Stimulated activated memory B cell treated with anti-CD40 and anti-IgM and Interleukin-4, amounts not matched to agents 10 μg/mL and 1 μg/mL and 100 μg/mL, for 72 hours (primary cell): ENCODE results near the gene CFAP251.
"Not testable (repeated sequence)": the region's sequence is repeated elsewhere in the genome, so short reads cannot be mapped to it uniquely, and the experiment has no call there.

ENCODE experiments used
- ATAC-seq: fragments of 150-1000 bp; cut with Tn5 transposase; 2 replicates; pipeline ENCODE4 v1.10.0; 2021
- H3K27ac Mint-ChIP-seq: one replicate; pipeline ENCODE4 v1.8.0; 2022; ENCODE audit warnings: mild to moderate bottlenecking, mixed read lengths
- H3K27me3 Mint-ChIP-seq: one replicate; pipeline ENCODE4 v1.8.0; 2022; ENCODE audit warnings: mixed read lengths
- H3K36me3 Mint-ChIP-seq: one replicate; pipeline ENCODE4 v1.8.0; 2022; ENCODE audit warnings: mixed read lengths
- H3K4me1 Mint-ChIP-seq: one replicate; pipeline ENCODE4 v1.8.0; 2022; ENCODE audit warnings: mixed read lengths
- H3K4me3 Mint-ChIP-seq: one replicate; pipeline ENCODE4 v1.8.0; 2022; ENCODE audit warnings: mild to moderate bottlenecking, moderate library complexity, mixed read lengths
- H3K9me3 Mint-ChIP-seq: one replicate; pipeline ENCODE4 v1.8.0; 2022; ENCODE audit warnings: mixed read lengths

CFAP251 gene

DNA sequence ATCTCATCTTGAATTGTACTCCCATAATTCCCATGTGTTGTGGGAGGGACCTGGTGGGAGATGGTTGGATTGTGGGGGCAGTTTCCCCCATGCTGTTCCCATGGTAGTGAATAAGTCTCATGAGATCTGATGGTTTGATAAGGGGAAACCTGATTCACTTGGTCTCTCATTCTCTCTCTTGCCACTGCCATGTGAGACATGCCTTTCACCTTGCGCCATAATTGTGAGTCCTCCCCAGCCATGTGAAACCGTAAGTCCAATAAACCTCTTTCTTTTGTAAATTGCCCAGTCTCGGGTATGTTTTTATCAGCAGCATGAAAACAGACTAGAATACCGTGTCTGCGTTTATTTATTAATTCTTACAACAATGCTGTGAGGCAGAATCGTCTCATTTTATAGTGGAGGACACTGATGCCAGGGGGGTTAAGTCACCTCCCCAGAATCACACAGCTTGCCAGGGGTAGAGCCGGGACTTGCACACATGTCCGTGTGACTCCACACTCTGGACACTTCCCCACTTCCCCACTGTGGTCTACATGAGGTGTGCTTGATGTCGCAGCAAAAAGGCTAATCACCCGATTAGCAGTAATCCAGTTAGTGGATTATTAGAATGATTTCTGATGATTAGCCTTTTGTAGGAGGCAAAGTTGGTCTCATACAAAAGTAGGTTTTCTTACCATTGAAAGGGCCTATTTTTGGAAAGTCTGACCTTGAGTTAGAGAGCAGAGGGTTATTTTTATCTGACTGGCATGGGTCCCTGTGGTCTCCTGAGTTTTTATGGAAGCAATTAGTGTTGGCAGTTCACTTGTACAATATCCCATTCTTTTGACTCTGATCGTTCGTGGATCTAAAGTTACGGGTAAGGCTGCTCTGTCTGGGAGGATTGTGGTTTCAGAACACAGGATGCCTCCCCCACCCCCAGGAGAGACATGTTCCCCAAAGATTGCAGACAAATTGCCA lies 55.9 kb downstream of the CFAP251 start:
- Mint-ChIP-seq H3K27me3 (no peaks in the 10 kb centered on the region), H3K36me3 (peaks cover 14% of the 10 kb centered on the region), H3K4me3 (no peak overlapping the region), H3K27ac (no peak overlapping the region), H3K4me1 (peaks cover 6% of the 10 kb centered on the region), H3K9me3 (peaks cover 12% of the 10 kb centered on the region)
- ATAC-seq: no peak

DNA sequence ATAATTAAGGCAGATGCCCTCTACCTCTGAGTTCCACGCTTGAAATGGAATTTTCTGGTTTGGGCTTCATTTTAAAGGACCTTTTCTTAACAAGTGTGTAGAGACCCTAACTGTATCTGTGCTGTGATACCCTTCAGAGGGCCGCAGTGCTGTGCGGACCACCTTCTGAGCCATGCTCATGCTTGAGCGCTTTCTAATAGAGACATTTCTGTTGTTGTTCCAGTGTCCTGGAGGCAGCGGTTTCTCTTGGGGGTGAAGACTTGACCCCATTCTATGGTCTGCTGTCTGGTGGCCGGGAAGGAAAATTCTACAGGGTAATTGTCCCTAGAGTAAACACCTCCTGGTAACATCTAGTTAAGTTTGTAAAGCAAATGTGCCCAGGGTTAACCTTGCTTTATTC lies 56.6 kb downstream of the CFAP251 start:
- H3K4me3 Mint-ChIP-seq: no peak overlapping the region
- H3K4me1 Mint-ChIP-seq: peaks cover 11% of the 10 kb centered on the region
- no peak for ATAC-seq
- H3K9me3 Mint-ChIP-seq: peaks cover 12% of the 10 kb centered on the region
- H3K27me3 Mint-ChIP-seq: no peaks in the 10 kb centered on the region
- H3K36me3 Mint-ChIP-seq: peaks cover 14% of the 10 kb centered on the region
- no peak overlapping the region for H3K27ac Mint-ChIP-seq

- H3K9me3 Mint-ChIP-seq: peaks cover 11% of the 10 kb centered on the region
- H3K27ac Mint-ChIP-seq: no peak overlapping the region
- no peak for ATAC-seq
- peaks cover 12% of the 10 kb centered on the region for H3K36me3 Mint-ChIP-seq
- no peak overlapping the region for H3K4me3 Mint-ChIP-seq
- peaks cover 27% of the 10 kb centered on the region for H3K4me1 Mint-ChIP-seq
- H3K27me3 Mint-ChIP-seq: no peaks in the 10 kb centered on the region
Observed at GRCh38 chr12:121976950-121977349, 58.6 kb downstream of the CFAP251 start.

GRCh38 chr12:121980191-121980891 lies 61.9 kb downstream of the CFAP251 start:
- Mint-ChIP-seq H3K27me3 (no peaks in the 10 kb centered on the region), H3K4me3 (peak overlapping the region; percentile 62), H3K9me3 (no peaks in the 10 kb centered on the region), H3K36me3 (no peaks in the 10 kb centered on the region), H3K4me1 (peaks cover 40% of the 10 kb centered on the region), H3K27ac (peak overlapping the region; percentile 99)
- ATAC-seq: peak; percentile 92

DNA sequence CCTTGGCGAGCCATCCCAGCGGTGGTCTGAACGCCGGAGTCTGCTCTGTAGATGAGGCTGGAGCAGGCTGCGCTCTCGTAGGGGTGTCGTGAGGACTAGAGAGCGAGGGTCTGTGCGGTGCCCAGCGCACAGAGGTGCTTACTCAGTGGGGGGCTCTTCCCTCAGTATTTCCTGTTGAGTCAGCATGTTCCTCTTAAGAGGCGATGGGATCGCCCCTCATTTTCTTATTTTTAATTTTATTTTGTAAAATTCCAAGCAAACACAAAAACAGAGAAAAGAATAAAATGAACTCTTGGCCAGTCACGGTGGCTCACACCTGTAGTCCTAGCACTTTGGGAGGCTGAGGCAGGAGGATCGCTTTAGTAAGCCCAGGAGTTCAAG lies 62.5 kb downstream of the CFAP251 start:
- Mint-ChIP-seq H3K27ac (peak overlapping the region; percentile 99), H3K36me3 (no peaks in the 10 kb centered on the region), H3K27me3 (no peaks in the 10 kb centered on the region), H3K4me1 (peaks cover 40% of the 10 kb centered on the region), H3K4me3 (peak overlapping the region; percentile 62), H3K9me3 (no peaks in the 10 kb centered on the region)
- no peak for ATAC-seq

DNA sequence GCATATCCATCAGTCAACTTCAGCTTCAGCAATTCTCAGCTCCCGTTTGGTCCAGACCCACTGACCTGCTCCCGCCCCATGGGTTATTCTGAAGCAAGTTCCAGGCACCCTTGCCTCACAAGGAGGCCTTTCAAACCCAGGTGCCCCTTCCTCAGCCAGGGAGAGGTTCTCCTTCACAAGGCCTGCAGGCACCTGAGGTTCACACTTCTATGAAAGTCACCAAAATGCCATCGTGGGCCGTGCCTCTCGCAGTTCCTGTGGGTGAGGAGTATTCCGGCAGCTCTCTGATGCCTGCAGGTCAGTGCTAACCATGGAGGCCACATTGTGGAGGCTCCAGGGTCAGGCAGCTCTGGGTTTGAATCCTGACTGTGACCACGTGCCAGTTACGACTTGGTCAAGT lies 63.1 kb downstream of the CFAP251 start:
- ATAC-seq: no peak
- Mint-ChIP-seq H3K27ac (peak overlapping the region; percentile 99), H3K9me3 (no peaks in the 10 kb centered on the region), H3K27me3 (no peaks in the 10 kb centered on the region), H3K36me3 (no peaks in the 10 kb centered on the region), H3K4me1 (peaks cover 40% of the 10 kb centered on the region), H3K4me3 (no peak overlapping the region)

DNA sequence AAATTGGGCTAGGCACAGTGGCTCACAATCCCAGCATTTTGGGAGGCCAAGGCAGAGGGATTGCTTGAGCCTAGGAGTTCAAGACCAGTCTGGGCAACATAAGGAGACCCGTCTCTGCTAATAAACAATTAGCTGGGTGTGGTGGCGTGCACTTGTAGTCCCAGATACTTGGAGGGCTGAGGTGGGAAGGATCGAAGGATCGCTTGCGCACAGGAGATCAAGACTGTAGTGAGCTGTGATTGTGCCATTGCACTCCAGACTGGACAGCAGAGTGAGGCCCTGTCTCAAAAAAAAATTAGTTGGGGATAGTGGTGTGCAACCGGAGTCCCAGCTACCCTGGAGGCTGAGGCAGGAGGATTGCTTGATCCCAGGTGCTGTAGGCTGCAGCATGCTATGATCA lies 64.6 kb downstream of the CFAP251 start:
- Mint-ChIP-seq H3K4me3 (no peak overlapping the region), H3K9me3 (no peaks in the 10 kb centered on the region), H3K4me1 (peaks cover 40% of the 10 kb centered on the region), H3K27ac (peak overlapping the region; percentile 64), H3K36me3 (no peaks in the 10 kb centered on the region), H3K27me3 (no peaks in the 10 kb centered on the region)
- ATAC-seq: no peak

DNA sequence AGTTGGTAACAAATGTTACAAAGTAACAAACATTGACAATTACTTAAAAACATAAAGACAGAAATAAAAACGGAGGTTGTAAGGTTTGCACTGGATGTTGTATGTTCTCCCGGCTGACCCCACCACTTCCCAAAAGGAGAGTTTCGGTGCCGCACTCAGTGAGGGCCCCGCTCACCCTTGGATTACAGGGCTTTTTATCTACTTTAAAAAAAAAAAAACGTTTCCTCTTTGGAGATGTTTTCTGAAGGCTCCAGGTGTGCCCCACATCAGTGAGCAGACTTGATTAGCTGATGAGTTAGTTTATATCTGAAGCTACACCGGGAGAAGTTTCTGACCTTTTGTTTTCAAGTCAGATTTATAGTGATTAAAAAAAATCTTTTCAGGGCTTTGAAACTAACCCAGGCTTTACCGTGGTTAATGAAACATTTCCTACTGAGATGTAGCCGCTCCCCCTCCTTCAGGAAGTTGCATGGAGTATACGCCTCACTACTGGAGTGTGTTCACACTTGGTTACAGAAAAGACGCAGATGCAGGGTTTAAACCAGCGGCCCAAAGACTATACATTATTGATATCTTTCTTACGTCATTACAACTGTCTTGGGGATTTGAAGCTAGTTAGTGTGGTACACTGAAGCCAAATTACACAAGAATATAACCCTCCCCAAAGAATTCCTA lies 65.3 kb downstream of the CFAP251 start:
- Mint-ChIP-seq H3K4me1 (peaks cover 40% of the 10 kb centered on the region), H3K27me3 (no peaks in the 10 kb centered on the region), H3K36me3 (no peaks in the 10 kb centered on the region), H3K9me3 (no peaks in the 10 kb centered on the region), H3K27ac (peak overlapping the region; percentile 64), H3K4me3 (no peak overlapping the region)
- no peak for ATAC-seq

- H3K4me3 Mint-ChIP-seq: no peak overlapping the region
- ATAC-seq: no peak
- H3K27me3 Mint-ChIP-seq: no peaks in the 10 kb centered on the region
- H3K36me3 Mint-ChIP-seq: no peaks in the 10 kb centered on the region
- no peaks in the 10 kb centered on the region for H3K9me3 Mint-ChIP-seq
- H3K4me1 Mint-ChIP-seq: peaks cover 34% of the 10 kb centered on the region
- H3K27ac Mint-ChIP-seq: no peak overlapping the region
Observed at GRCh38 chr12:121986489-121987245, 68.3 kb downstream of the CFAP251 start.

- Mint-ChIP-seq H3K4me1 (peaks cover 28% of the 10 kb centered on the region), H3K27ac (peak overlapping the region; percentile 88)
- ATAC-seq, H3K9me3 Mint-ChIP-seq, H3K36me3 Mint-ChIP-seq, H3K27me3 Mint-ChIP-seq, H3K4me3 Mint-ChIP-seq: not testable (repeated sequence)
Observed at GRCh38 chr12:121988519-121988918, 70.1 kb downstream of the CFAP251 start.

- Mint-ChIP-seq H3K27ac (peak overlapping the region; percentile 88), H3K4me1 (peaks cover 25% of the 10 kb centered on the region), H3K36me3 (no peaks in the 10 kb centered on the region), H3K27me3 (no peaks in the 10 kb centered on the region), H3K4me3 (no peak overlapping the region), H3K9me3 (no peaks in the 10 kb centered on the region)
- ATAC-seq: no peak
Observed at GRCh38 chr12:121989276-121990113, 71.1 kb downstream of the CFAP251 start.

DNA sequence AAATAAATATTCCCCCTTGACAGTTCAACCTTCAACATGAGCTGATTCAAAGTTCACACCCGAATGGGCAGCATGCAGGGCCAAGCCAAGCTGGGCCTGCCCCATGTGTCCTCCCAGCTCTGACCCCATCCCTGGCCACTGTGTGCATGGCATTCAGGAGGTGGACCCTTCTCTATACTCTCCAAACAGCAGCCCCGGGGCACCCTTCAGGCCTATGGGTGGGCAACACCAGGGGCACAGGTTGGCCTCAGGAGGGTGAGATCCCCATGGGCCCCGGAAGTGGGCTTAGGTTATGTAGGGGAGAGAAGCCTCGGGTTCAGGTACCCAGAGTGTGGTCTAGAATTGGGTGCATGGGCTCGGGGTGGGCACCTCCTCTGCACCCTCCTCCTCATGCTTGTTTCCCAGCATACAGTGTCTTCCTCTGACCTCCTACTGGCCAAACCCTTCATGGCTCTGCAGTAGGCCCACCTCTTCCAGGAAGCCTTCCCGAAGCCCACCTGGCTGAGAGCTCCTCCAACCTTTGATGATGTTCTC lies 71.8 kb downstream of the CFAP251 start:
- ATAC-seq: no peak
- Mint-ChIP-seq H3K9me3 (no peaks in the 10 kb centered on the region), H3K27ac (peak overlapping the region; percentile 88), H3K4me1 (peaks cover 25% of the 10 kb centered on the region), H3K4me3 (no peak overlapping the region), H3K36me3 (no peaks in the 10 kb centered on the region), H3K27me3 (no peaks in the 10 kb centered on the region)

DNA sequence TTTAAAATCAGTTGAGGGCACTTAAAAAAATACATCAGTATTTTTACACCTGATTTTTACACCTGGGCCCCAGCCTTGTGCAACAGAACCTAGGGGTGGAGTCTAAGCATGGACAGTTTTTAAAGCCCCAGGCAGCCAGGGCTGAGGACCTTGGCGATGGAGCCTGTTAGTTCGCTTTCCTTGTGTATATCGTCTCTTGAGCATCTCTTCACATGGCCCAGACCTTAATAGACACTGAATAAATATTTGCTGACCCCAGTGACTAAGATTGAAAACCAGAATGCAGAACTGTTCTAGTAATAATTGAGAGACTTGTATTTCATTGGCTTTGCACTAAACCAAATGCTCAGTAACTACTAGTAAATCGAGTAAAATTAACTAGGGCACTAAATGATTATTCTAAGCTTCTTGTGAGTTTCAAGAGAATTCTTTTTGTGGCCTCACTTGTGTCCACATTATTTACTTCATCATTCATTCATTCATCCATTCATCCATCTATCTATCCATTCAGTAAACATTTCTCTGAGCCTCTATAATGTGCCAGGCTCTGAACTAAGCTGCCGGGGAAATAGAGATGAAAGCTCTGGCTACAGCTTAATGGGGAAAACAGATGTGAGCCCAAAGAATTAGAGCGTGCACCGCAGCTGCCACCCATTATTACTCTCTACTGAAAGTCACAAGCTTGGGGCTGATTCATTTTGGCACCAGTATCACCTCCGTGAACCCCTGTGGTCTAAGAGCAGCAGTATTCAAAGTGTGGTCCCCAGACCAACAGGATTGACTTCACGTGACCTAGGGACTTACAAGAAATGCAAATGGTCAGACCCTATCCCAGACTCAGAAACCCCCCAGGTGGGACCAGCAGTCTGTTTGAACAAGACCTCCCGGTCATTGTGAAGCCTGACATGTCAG lies 72.6 kb downstream of the CFAP251 start:
- H3K27me3 Mint-ChIP-seq: no peaks in the 10 kb centered on the region
- H3K4me3 Mint-ChIP-seq: peak overlapping the region; percentile 8
- no peaks in the 10 kb centered on the region for H3K36me3 Mint-ChIP-seq
- H3K9me3 Mint-ChIP-seq: no peaks in the 10 kb centered on the region
- peak overlapping the region; percentile 88 for H3K27ac Mint-ChIP-seq
- peaks cover 25% of the 10 kb centered on the region for H3K4me1 Mint-ChIP-seq
- peak; percentile 89 for ATAC-seq
